ENCODE measurements around the gene RRP1B. TPM values are rescaled to one million over a fixed set of nuclear protein-coding genes. Genes with fewer than 3 reads are reported as not detected.
"Not testable (repeated sequence)": the region's sequence is repeated elsewhere in the genome, so short reads cannot be mapped to it uniquely, and the experiment has no call there.

RRP1B gene
- polyA plus RNA-seq, 4 donors: 30.2 to 31.0 (median 30.5) TPM

DNA sequence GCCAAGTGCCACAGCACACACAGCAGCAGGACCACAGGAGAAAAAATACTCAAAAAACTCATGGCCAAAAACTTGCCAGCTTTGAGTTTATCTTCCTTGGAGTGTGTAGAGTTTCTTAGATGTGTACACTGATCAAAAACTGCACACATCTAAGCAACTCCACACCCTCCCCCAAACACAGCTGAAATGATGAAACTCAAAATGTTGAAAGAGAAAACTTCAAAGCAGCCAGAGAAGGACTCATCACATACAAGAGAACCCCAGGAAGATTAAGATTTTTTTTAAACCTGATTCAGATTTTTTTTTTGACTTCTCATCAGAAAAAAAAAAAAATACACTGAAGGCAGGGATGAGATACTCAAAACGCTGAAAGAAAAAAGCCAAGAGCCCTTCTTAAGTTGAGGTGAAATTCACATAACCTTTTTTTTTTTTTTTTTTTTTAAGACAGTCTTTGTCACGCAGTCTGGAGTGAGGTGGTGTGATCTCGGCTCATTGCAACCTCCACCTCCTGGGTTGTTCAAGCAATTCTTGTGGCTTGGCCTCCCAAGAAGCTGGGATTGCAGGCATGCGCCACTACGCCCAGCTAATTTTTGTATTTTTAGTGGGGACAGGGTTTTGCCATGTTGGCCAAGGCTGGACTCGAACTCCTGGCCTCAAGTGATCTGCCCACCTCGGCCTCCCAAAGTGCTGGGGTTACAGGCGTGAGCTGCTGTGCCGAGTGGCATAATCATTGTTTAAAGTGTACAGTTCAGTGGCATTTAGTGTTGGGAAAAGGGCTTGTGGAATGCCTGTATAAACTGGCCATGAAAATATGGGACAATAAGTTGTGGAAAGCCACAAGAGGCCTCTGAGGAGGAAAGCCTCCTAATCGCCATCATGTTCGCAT lies 38.6 kb downstream of the RRP1B start:
- DNase-seq (ENCODE audit: low read depth in 4 of 4, low spot score in 3 of 4): no peak

GRCh38 chr21:43699492-43699777 lies 40.1 kb downstream of the RRP1B start:
- DNase-seq (ENCODE audit: low read depth in 4 of 4, low spot score in 3 of 4): not testable (repeated sequence)

DNA sequence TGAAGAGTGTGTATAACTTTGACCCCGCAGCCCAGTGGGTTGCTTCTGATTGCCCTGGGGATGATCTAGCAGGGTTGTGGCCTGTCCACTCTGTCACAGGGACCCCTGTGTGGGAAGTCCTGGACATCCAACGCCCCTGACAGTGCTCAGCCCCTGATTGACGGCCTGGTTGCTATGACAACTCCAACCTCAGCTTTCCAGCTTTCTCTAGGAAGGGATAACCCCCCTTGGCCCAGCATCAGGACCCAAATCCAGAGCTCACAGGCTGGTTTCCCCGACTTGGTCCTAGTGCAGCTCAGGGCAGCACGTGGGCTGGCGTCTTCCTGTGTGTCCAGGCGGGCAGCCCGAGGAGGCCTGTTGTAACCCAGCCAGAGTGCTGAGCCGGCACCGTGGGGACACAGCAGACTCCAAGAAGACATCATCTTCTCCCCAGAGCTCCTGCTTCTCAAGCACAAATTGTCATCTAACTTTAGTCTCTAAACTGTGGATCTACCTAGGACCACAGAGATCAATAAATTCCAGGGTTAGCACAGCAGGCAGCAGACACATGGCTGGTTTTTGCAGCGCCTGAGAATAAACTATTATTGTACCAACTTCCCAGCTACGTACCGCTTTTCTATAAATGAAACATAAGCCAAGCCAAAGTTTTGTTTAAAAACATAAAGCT lies 40.7 kb downstream of the RRP1B start:
- DNase-seq (ENCODE audit: low read depth in 4 of 4, low spot score in 3 of 4): no peak

DNA sequence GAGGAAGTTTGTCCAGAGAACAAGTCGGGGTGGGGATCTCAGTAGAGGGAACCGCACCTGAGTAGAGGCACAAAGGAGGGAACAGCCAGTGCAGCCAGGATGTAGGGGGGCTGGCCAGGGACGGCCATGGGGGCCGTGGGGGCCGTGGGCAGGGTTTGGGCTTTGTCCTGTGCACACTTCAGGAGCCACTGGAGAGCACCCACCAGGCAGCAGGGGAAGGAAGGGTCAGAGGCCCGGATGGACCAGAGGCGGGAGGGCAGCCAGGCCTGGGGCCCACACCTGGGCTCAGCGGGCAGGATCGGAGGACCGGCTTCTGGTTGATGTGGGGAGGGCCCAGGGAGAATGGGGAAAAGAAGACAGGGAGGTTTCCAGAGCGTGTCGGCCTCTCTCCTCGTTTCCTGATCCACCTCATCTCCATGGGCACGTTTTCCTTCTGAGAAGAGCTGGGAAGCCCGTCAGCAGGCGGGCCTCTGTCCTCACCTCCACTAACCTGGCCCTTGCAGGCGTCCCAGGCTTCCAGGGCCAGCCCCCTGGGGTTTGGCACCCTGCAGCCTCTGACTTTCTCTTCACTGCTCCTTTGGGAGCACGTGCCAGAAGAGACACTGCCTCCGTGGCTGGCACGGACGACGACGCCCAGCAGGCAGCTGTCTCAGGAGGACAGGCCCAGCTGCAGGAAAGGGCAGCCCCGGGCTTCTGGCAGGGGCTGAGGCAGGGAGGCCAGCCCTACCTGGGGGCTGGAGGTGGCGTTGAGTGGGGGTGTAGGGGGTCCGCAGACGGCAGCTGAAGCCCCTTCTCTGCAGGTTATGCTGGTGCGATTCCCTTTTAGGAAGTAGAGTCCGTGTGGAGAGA lies 42.8 kb downstream of the RRP1B start:
- no peak for DNase-seq (ENCODE audit: low read depth in 4 of 4, low spot score in 3 of 4)

DNA sequence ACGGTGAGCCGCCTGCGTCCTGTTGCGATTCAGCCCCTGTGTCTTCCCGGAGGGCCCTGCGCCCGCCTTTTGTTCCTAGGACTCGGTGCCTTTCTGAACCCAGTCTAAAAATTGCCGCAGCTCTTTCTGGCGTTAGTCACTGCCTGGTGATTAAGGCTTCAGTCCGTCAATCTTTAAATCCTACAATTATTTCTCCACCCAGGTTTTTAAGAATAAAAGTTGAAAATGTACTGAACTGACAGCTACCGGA lies 43.4 kb downstream of the RRP1B start:
- DNase-seq (ENCODE audit: low read depth in 4 of 4, low spot score in 3 of 4): no peak

GRCh38 chr21:43703035-43703880 lies 43.9 kb downstream of the RRP1B start:
- DNase-seq (ENCODE audit: low read depth in 4 of 4, low spot score in 3 of 4): peak in 1 of 4 donors; percentile 24

- DNase-seq (ENCODE audit: low read depth in 4 of 4, low spot score in 3 of 4): no peak
These were observed 48.1 kb downstream of the RRP1B start for GRCh38 chr21:43707462-43707861.

- no peak for DNase-seq (ENCODE audit: low read depth in 4 of 4, low spot score in 3 of 4)
These were observed 49.5 kb downstream of the RRP1B start for GRCh38 chr21:43708745-43709381.

DNA sequence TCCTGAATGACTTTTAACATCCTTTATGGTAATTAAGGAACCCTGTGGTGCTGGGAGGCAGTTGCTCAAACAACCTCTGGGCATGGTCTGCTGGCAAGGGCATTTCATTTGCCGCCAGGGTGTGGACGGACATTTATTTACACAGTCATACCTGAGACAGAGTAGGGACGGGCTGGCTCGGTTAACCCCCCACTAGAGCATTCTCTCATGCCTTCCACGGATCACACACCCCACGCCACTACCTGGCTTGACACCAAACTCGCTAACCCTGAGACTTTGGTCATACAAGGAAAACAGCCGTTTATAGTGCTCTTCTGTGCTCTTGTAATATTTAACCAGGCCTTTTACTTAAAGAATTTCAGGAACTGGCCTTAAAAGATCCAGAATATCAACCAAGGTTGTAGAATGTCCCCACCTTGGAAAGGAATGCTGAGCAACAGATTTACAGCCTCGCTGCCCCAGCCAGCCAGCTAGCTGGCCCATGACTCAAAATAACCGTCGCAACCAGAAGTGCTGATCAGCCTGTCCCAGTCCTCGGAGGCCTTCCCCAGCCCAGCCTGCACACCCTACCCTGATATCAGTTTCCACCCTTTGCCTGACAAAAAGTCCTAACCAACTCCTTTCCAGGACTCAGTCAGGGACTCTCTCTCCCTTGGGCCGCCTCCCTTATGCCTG lies 53.0 kb downstream of the RRP1B start:
- peak in 1 of 4 donors; percentile 65 for DNase-seq (ENCODE audit: low read depth in 4 of 4, low spot score in 3 of 4)

- DNase-seq (ENCODE audit: low read depth in 4 of 4, low spot score in 3 of 4): not testable (repeated sequence)
These were observed 53.8 kb downstream of the RRP1B start for GRCh38 chr21:43713123-43713522.

DNA sequence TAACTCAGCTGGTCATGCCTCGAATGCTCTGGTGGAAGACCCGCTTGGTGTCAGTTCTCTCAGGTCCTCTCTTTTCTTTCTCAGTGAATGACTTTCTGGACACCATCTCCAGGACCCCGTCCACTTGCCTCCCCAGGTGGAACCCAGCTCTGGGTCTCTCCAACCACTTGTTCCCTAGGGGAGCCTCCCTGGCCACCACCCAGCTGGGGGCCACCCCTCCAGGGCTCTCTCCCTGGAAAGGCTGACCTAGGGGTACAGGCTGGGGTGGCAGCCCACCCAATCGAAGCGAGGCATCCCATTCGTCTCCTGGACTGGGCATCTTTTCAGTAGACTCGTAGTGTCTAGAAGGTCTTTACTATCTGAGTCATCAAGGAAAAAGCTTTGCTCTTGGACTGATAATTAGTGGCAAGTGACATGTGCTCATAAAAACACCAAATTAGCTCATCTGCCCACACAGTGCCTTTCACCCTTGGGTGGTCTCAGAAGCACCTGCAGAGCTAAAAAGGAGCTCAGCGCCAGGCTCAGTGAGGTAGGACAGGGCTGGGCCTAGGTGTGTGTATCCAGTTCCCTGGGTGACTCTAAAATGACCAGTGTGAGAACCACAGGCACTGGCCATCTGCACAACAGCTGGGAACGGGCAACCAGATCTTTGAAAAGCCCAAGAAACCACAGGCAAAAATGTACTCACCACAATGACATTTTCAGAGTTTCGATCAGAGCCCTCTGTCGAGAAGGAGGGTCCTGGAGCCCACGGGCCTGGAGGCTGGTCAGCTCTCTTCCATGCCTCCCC lies 57.2 kb downstream of the RRP1B start:
- no peak for DNase-seq (ENCODE audit: low read depth in 4 of 4, low spot score in 3 of 4)

GRCh38 chr21:43717166-43717853 lies 58.0 kb downstream of the RRP1B start:
- no peak for DNase-seq (ENCODE audit: low read depth in 4 of 4, low spot score in 3 of 4)

GRCh38 chr21:43717967-43718871 lies 58.9 kb downstream of the RRP1B start:
- DNase-seq (ENCODE audit: low read depth in 4 of 4, low spot score in 3 of 4): no peak

DNA sequence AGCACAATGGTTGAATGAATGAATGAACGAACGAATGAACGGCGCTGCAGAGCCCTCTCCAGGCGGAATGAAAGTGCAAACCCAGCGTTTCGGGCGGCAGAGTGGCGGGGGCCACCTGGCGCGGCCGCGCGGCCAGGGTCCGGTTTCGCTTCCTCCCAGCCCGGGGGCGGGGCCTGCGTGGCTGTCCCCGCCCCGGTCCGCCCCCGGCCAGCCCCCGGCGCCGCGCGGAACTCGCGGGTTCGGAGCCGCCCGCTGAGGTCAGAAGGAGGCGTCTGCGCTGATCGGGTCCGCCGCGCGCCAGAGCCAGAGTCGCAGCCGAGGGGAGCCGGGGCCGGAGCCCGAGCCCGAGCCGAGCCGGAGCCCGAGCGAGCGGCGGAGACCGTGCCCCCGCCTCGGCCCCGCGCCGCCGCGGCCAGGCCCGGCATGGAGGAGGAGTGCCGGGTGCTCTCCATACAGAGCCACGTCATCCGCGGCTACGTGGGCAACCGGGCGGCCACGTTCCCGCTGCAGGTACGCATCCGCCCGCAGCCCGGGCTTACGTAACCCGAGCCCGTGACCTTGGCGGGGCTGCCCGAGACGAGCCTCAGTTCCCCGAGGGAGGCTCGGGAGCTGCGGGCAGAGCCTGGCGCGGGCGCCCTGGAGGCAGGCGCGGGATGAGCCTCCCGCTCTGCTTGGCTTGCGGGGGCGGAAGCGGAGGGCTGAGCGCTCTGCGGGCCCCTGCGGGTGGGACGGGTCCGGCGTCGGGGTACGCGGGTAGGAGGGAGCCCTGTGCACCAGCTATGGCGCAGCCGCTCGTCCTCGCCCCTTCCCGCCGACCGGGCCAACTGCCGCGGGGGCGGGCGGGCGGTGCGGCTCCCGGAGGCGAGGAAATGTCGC lies 59.8 kb downstream of the RRP1B start, which contains the start of gene PDXK:
Gene PDXK, plus strand, starts transcription at position 258 of the 876 bp plus-strand sequence. Its CDS starts 166 bp downstream, at position 424.
- DNase-seq (ENCODE audit: low read depth in 4 of 4, low spot score in 3 of 4): peak in 3 of 4 donors; percentile 73 to 80 (median 77)

- no peak for DNase-seq (ENCODE audit: low read depth in 4 of 4, low spot score in 3 of 4)
These were observed 60.6 kb downstream of the RRP1B start for GRCh38 chr21:43719748-43720538.
